ENCODE measurements around the gene ZNF615. TPM values are rescaled to one million over a fixed set of nuclear protein-coding genes. Genes with fewer than 3 reads are reported as not detected.
A peak's percentile ranks its signal among the peaks of the same experiment; 100 is the strongest.
"Not testable (repeated sequence)": the region's sequence is repeated elsewhere in the genome, so short reads cannot be mapped to it uniquely, and the experiment has no call there.

The ZNF615 gene
- total RNA-seq: 1 to 10 TPM; 8.7 to 10.0 TPM
- 10 to 100 TPM; 20.1 to 27.0 (median 22.4) TPM for polyA plus RNA-seq (ENCODE audit: insufficient read length in 6 of 6)
- long read RNA-seq, donor 1, partial matches to known transcripts: 0 of 1 reads
- long read RNA-seq, donor 1, other reads (novel, unspliced or antisense): 0 of 1 reads
- long read RNA-seq, donor 2, full-length matches to known transcripts: 3 of 3 reads
- long read RNA-seq, donor 2, partial matches to known transcripts: 0 of 3 reads
- long read RNA-seq, donor 2, other reads (novel, unspliced or antisense): 0 of 3 reads
- long read RNA-seq, donor 3, full-length matches to known transcripts: 3 of 3 reads
- long read RNA-seq, donor 3, partial matches to known transcripts: 0 of 3 reads
- long read RNA-seq, donor 3, other reads (novel, unspliced or antisense): 0 of 3 reads
- long read RNA-seq, donor 4: 0 reads
- long read RNA-seq, donor 5, full-length matches to known transcripts: 3 of 3 reads
- long read RNA-seq, donor 5, partial matches to known transcripts: 0 of 3 reads
- long read RNA-seq, donor 5, other reads (novel, unspliced or antisense): 0 of 3 reads
- long read RNA-seq, donor 6, full-length matches to known transcripts: 3 of 3 reads
- long read RNA-seq, donor 6, partial matches to known transcripts: 0 of 3 reads
- long read RNA-seq, donor 6, other reads (novel, unspliced or antisense): 0 of 3 reads
- long read RNA-seq, donor 7: 0 reads
- long read RNA-seq, donor 8, full-length matches to known transcripts: 3 of 3 reads
- long read RNA-seq, donor 8, partial matches to known transcripts: 0 of 3 reads
- long read RNA-seq, donor 8, other reads (novel, unspliced or antisense): 0 of 3 reads
- long read RNA-seq, donor 9: 0 reads
- long read RNA-seq, donor 10: 0 reads
- long read RNA-seq, donor 11: 0 reads
- long read RNA-seq, donor 12, full-length matches to known transcripts: 8 of 8 reads
- long read RNA-seq, donor 12, partial matches to known transcripts: 0 of 8 reads
- long read RNA-seq, donor 12, other reads (novel, unspliced or antisense): 0 of 8 reads

GRCh38 chr19:52007806-52008557 is at the start of gene ZNF615:
TSS of gene ZNF615 (minus strand) at chr19:52008211. CDS start at chr19:52003711, 4,500 bp downstream.
- Histone ChIP-seq H3K4me1 (peaks cover 4 to 11% of the 10 kb centered on the region in 2 donors), H3K27me3 (no peaks in the 10 kb centered on the region), H3K36me3 (peaks cover 0 to 29% of the 10 kb centered on the region in 2 donors), H3K27ac (peak within 1 kb of the TSS; percentile 83 to 89), H3K9me3 (peaks cover 0 to 56% of the 10 kb centered on the region in 2 donors), H3K4me3 (peak within 1 kb of the TSS; percentile 49 to 71)
- intact Hi-C loops (cut with DNase I): no loop called here
- no peak for TF ChIP-seq CTCF (IDR thresholded peaks at IDR 0.05)
- ATAC-seq (peak; percentile 100), DNase-seq (peak; percentile 91 to 97 (median 95))

- intact Hi-C loops (cut with DNase I); H3K27me3 ChIP-seq; H3K4me1 ChIP-seq; ATAC-seq; H3K4me3 ChIP-seq; H3K27ac ChIP-seq; DNase-seq: not testable (repeated sequence)
- peaks cover 0 to 28% of the 10 kb centered on the region in 2 donors for H3K36me3 ChIP-seq
- peaks cover 0 to 98% of the 10 kb centered on the region in 2 donors for H3K9me3 ChIP-seq
These were observed 48.5 kb upstream of the ZNF615 start for GRCh38 chr19:52056480-52056879.

- H3K27me3 ChIP-seq; ATAC-seq; H3K4me1 ChIP-seq; DNase-seq; H3K36me3 ChIP-seq; intact Hi-C loops (cut with DNase I); H3K4me3 ChIP-seq; H3K27ac ChIP-seq: not testable (repeated sequence)
- H3K9me3 ChIP-seq: peaks cover 0 to 66% of the 10 kb centered on the region in 2 donors
These were observed 43.7 kb upstream of the ZNF615 start for GRCh38 chr19:52051736-52052135.

- peaks cover 0 to 59% of the 10 kb centered on the region in 2 donors for H3K9me3 ChIP-seq
- peak within 1 kb of the TSS; percentile 49 to 58 for H3K4me3 ChIP-seq
- ATAC-seq: peak; percentile 98
- no peaks in the 10 kb centered on the region for H3K27me3 ChIP-seq
- H3K36me3 ChIP-seq: peaks cover 0 to 30% of the 10 kb centered on the region in 2 donors
- H3K27ac ChIP-seq: peak within 1 kb of the TSS; percentile 93 to 98
- DNase-seq: peak; percentile 96 to 99 (median 97)
- intact Hi-C loops (cut with DNase I): no loop called here
- H3K4me1 ChIP-seq: peaks cover 0 to 4% of the 10 kb centered on the region in 2 donors
- TF ChIP-seq CTCF (IDR thresholded peaks at IDR 0.05): no peak
These were observed 40.8 kb upstream of the ZNF615 start, which contains the start of gene ZNF432 for GRCh38 chr19:52048555-52049501. TSS of gene ZNF432 (minus strand) at chr19:52048838. CDS start at chr19:52046868, 1,970 bp downstream.

- DNase-seq (no peak), ATAC-seq (no peak)
- Histone ChIP-seq H3K4me1 (no peaks in the 10 kb centered on the region), H3K4me3 (no peak overlapping the region), H3K9me3 (peaks cover 10 to 91% of the 10 kb centered on the region in 2 donors), H3K27me3 (no peaks in the 10 kb centered on the region), H3K27ac (no peak overlapping the region), H3K36me3 (peaks cover 19 to 99% of the 10 kb centered on the region in 2 donors)
- intact Hi-C loops (cut with DNase I): no loop called here
- TF ChIP-seq CTCF (IDR thresholded peaks at IDR 0.05): no peak
These were observed 31.2 kb upstream of the ZNF615 start for GRCh38 chr19:52039169-52039568.
